ENCODE measurements around the gene FAM83C.
"Not testable (repeated sequence)": the region's sequence is repeated elsewhere in the genome, so short reads cannot be mapped to it uniquely, and the experiment has no call there.

The FAM83C gene

DNA sequence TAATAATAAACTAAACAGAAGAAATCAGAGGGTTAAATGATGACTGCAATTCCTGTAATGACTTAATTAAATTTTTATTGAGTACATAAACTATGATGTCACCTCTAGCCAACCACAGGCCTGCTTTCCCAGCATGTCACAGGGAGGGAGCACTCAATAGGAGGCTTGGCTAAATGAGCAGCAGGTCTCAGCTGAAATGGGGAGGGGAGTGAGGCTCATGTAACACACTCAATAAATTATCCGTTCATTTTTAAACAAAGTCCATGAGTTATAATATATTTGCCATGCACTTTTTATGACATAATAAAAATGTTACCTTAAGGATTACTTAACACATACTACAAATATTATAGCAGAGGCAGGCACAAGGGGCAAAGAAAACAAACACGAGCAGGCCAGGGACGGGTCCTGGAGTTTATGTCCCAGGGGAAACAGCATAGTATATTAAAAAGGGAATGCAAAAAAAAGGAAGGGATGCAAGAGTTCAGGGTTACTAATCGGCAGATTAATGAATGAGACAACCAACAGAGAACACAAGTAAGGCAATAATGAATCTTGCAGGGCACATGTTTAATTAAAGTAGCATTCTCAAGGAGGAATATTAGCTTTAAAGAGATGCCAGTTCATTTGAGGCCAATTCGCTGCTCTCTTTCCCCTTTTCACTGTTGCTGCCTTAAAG is 27.1 kb upstream of the FAM83C start:
- in situ Hi-C loops (cut with HindIII; ENCODE audit: low sequenced_read_pairs) = no loop called here

DNA sequence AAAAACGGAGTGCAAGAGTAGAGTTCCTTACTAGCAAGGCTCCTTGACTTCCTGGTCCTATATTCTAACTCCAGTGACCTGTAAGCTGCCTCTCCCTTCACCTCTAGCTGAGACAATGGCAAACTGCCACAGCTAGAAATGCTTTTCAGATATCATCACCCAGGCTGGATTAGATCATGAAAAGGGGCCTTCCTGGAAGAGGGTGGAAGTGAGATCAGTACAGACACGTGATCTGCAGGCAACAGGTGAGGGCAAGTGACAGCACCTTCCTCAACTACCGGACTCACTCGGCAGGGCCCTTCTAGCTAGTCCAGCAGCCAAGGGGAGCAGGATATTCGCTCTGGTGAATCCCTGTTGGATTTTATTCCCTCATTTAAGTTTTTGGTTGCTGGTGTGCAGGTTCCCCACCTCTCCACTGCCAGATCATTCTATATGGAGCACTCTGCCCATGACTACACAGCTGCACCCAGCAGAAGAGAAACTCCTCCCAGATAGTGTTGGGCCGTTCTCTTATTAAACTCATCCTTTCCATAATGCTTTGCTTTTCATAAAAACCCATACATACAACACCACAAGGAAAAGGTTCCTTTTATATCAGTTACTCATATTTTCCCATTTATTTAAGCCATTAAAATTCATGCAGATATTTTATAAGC is 26.4 kb upstream of the FAM83C start:
- in situ Hi-C loops (cut with HindIII; ENCODE audit: low sequenced_read_pairs) = no loop called here

- in situ Hi-C loops (cut with HindIII; ENCODE audit: low sequenced_read_pairs) = no loop called here
Measured at GRCh38 chr20:35317416-35318210, 25.4 kb upstream of the FAM83C start.

- in situ Hi-C loops (cut with HindIII; ENCODE audit: low sequenced_read_pairs) = no loop called here
Measured at GRCh38 chr20:35316086-35316485, 23.9 kb upstream of the FAM83C start.

GRCh38 chr20:35315632-35316020 is 23.4 kb upstream of the FAM83C start:
- in situ Hi-C loops (cut with HindIII; ENCODE audit: low sequenced_read_pairs) = not testable (repeated sequence)

- in situ Hi-C loops (cut with HindIII; ENCODE audit: low sequenced_read_pairs) = no loop called here
Measured at GRCh38 chr20:35314816-35315631, 22.8 kb upstream of the FAM83C start.

DNA sequence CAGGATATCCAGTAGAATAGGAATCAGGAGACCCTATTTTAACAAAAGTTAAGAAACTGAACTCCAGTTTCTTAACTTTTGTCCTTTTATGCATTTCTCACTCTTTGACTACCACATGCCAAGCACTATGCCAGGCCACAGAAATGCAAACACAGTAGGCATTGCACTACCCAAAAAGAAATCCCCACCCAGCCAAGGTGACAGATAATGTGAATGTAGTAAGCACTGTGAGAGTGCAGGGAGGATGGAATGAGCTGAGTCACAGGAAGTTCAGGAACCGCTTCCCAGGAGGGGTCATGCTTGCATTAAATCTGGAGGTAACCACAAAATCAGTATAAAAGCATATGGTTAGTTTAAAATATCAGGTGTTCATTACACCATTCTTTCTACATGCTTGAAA is 20.1 kb upstream of the FAM83C start:
- in situ Hi-C loops (cut with HindIII; ENCODE audit: low sequenced_read_pairs) = no loop called here

- in situ Hi-C loops (cut with HindIII; ENCODE audit: low sequenced_read_pairs) = no loop called here
Measured at GRCh38 chr20:35311822-35312221, 19.6 kb upstream of the FAM83C start.

DNA sequence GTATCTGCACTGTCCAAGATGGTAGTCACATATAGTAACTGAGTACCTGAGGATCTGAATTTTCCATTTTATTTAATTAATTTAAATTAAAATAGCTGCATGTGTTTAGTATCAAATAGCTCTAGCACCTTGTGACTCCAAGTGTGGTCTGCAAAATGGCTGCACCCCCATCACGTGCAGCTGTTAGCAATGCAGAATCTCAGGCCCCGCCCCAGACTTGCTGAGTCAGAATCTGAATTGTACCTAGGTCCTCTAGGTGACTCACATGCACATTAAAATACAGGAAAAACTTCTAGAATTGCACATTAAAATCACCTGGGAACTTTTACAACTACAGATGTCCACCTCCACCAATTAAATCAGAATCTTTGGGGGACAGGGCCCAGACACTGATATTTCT is 19.2 kb upstream of the FAM83C start:
- in situ Hi-C loops (cut with HindIII; ENCODE audit: low sequenced_read_pairs) = no loop called here

- in situ Hi-C loops (cut with HindIII; ENCODE audit: low sequenced_read_pairs) = no loop called here
Measured at GRCh38 chr20:35307666-35308653, 15.7 kb upstream of the FAM83C start.

- in situ Hi-C loops (cut with HindIII; ENCODE audit: low sequenced_read_pairs) = no loop called here
Measured at GRCh38 chr20:35306931-35307517, 14.8 kb upstream of the FAM83C start.

GRCh38 chr20:35305682-35306556 is 13.7 kb upstream of the FAM83C start:
- in situ Hi-C loops (cut with HindIII; ENCODE audit: low sequenced_read_pairs) = no loop called here

DNA sequence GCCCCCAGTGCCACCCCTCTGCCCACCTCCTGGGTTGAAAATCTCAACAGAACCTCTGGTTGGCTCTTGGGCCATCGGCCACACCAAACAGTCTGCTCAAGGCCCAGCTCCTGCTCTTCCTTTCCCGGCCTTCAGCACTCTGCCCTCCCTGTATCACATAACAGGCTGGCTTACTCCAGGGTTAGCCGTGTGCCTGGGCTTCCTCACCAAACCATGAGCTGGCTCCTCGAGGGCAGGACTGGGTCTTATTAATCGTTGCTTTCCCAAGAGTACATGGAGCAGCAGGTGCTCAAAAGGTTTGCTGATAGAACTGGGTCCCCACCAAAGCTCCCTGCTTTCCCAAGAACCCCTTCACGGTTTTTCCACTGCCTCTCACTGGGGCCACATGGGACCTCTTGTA is 12.7 kb upstream of the FAM83C start:
- in situ Hi-C loops (cut with HindIII; ENCODE audit: low sequenced_read_pairs) = no loop called here

- in situ Hi-C loops (cut with HindIII; ENCODE audit: low sequenced_read_pairs) = no loop called here
Measured at GRCh38 chr20:35303735-35304491, 11.7 kb upstream of the FAM83C start.

GRCh38 chr20:35303382-35303734 is 11.1 kb upstream of the FAM83C start:
- in situ Hi-C loops (cut with HindIII; ENCODE audit: low sequenced_read_pairs) = no loop called here

- in situ Hi-C loops (cut with HindIII; ENCODE audit: low sequenced_read_pairs) = no loop called here
Measured at GRCh38 chr20:35302421-35303335, 10.5 kb upstream of the FAM83C start.

DNA sequence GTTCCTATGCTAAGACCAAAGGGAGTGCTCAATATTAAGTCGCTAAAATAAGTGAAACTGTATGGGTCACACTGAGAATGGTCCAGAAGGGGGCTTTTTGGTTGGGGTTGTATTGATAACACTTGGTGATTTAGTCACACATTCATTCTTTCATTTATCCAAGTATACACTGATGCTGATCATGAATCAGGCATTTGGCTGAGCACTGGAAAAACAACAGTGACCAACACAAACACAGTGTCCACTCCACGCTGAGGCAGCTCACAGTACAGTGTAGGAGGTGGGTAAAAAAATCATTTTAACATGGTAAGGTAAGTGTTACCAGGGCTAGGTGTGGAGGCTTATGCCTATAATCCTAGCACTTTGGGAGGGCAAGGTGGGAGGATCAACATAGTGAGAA is 9.2 kb upstream of the FAM83C start:
- in situ Hi-C loops (cut with HindIII; ENCODE audit: low sequenced_read_pairs) = no loop called here

Measured in DLD1 (cell line).